Activated CD8-positive, alpha-beta memory T cell treated with anti-CD3 and anti-CD28 coated beads for 1 hour (primary cell): ENCODE measurements around the gene PRKCB.
"Not testable (repeated sequence)": the region's sequence is repeated elsewhere in the genome, so short reads cannot be mapped to it uniquely, and the experiment has no call there.

Experiments used
- DNase-seq, 2 donors: peaks; one replicate each; pipeline ENCODE4 v3.0.0-alpha.2; 2020; ENCODE audit warnings: low read depth in 1 of 2; ENCODE audit errors: extremely low read depth in 1 of 2

Gene PRKCB

DNA sequence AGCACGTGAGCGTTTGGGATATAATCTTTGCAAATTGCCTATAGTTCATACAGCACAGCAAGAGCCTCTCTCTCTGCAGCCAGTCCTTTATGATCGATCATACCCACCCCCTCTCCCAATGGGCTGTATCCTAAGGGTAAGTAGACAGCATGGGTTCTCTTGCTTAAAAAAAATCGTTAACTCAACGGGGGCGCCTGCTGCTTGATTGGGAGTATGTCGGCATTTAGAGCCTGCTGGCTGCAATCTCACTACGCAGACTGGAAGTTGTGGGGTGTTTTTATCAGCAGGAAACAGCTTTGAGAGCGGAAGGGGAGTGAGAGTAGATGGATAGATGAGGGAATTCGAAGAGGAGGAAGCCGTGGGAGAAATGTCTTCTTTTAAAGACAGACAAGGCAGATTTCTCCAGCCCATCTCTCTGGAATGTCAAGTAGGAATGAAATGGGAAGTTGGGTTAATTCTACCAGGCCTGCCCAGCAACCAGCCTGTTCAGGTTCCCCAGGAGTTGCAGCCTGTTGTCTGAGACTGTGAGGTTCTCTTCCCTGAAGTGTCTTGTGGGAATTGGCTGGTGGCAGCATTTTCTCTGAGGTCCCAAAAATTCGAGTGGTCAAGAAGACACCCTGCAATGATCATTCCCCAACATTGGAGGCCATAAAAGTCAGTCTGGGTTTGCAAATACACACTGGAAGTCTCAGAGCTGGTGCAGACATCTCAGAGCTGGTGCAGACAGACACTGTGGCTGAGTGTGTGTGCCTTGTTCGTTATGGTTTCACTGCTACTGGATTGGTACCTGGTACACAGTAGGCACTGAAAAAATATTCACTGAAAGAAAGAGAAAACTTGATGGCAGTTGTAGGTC is 65.6 kb downstream of the PRKCB start:
- no peak for DNase-seq

DNA sequence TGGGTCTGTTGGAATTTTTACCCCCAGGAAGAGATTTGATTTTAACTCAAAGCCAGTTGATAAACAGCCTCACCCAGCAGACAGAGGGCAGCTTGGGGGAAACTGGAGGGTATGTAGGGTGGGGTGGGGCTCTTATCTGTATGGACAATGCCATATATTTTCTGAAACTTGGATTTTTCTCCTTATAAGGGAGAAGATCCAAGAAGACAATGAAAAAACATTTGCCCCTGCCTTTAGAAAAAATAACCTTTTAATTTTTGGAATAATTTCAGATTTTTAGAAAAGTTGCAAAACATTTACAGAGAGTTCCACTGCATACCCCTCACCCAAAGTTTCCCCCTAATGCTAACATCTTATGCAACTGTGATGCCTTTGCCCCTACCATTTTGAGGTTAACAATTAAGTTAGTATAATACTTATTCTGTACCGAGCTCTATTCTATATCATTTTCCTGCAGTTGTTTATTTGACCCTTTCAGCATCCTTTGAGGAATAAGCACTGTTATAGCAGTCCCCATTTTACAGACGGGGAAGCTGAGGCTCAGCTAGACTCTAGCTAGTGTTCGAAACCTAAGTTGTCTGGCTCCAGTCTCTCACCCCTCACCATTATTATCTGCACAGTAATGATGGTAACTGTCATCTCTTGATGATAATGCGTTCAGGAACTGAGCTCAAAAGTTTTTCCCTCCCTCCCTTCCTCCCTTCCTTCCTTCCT is 66.4 kb downstream of the PRKCB start:
- DNase-seq: no peak

DNA sequence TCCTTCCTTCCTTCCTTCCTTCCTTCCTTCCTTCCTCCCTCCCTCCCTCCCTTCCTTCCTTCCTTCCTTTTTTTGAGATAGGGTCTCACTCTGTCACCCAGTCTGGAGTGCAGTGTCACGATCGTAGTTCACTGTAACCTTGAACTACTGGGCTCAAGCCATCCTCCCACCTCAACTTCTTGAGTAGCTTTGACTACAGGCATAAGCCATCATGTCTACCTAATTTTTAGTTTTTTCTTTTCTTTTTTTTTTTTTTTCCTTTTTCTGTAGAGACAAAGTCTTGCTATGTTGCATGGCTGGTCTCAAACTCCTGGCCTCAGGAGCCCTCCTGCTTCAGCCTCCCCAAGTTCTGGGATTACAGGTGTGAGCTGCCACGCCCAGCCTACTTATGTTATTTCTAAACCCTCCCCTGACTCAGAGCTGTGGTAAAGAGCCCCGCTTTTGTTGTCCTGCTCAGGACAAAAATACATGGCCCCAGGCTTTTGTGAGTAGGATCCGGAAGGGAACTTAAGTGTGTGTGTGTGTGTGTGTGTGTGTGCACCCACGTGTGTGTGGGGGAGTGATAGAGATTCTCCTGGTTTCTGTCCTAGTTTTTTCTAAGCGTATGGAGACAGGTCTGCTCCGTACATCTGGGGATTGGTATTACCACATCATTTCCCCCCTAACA is 67.1 kb downstream of the PRKCB start:
- no peak for DNase-seq

DNA sequence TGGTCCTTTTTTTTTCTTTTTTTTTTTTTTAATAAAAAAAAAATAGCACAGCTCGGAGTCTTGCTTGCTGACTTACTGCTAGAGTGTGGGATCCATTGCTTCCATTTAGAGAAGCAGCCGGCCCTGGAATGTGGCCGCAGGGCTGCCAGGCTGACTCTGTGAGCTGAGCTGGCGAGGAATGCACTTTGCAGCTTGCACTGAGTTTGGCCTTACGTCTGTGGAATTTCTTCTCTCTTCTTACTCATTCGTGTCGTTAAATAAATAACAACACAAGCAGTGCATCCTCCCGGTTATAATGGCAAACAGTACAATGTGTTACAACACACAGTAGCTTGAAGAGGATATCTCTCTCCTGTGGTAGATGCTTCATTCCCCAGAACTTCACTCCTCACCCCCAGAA is 69.2 kb downstream of the PRKCB start:
- no peak for DNase-seq

DNA sequence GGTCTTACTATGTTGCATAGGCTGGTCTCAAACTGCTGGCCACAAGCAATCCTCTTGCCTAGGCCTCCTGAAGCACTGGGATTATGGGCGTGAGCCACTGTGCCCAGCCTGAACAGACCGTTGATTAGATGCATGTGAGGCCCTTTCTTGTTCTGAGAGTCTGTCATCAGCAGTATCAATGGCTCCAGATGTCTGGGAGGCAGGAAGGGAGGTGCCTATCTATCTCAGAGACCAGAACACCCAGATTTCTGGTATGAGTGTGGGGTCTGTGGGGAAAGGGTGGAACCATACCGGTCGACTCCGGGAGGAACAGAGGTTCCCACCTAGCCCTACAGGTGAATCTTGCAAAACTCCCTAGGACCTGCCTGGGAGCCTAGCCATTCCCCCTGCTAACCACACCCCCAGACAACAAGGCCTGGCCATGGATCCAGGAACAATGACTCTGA is 71.7 kb downstream of the PRKCB start:
- no peak for DNase-seq

DNA sequence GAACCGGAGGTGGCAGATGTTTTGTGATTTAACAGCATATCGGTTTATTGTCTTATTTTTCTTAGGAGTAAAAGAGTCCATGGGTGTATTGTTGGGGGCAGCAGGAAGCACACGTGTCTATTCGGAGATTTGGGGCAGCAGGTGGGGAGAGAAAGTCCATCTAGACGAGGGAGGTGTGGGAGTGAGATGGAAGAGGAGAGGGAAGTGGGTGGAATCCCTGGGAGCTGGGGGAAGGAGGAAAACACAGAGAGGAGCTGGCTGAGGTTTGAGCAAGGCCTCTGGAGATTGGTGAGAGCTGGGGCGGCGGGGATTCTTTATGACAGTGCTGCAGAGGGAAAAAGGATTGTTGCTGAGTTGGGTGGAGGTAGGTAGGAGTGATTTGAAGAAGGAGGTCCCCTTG is 72.1 kb downstream of the PRKCB start:
- DNase-seq: no peak

DNA sequence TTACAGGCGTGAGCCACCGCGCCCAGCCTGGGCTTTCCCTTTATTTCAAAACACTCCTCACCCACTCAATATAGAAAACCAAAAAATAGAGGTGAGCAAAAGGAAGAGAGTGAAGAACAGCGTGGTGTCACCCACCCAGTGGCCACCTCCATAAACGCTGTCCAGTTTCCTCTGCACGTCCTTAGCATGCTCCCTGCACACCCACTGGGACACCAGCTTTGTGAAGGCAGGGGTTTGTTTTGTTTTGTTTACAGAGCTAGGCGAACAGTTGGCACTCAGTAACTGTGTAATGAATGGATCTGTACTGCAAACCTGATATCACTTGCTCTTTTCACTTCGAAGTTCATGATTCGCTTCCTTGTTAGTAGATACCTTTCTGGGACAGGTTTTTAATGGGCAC is 73.0 kb downstream of the PRKCB start:
- DNase-seq: no peak

DNA sequence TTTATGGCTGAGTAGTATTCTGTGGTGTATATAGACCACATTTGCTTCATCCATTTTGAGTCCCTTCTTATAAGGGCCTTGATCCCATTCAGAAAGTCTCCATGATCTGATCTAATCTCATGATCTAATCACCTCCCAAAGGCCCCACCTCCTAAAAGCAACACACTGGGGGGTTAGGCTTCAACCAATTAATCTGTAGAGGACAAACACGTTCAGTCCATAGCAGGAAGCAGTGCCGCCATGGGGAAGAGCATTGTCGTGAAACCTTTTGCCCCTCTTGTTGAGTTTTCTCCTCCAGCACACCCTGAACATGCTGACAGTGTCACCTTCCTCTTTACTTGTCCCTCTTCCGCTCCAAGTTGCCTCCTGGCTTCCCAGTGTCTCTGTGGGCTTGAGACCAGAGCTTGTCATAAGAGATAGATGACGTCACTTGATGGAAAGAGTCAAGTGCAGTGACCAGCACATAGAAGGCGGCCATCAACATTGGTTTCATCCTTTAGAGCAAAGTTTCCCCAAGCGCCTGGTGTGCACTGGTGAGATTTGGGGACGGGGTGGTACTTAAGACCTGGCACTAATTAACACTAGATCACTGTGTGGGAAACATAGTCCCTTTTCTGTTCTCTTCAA is 74.1 kb downstream of the PRKCB start:
- no peak for DNase-seq

DNA sequence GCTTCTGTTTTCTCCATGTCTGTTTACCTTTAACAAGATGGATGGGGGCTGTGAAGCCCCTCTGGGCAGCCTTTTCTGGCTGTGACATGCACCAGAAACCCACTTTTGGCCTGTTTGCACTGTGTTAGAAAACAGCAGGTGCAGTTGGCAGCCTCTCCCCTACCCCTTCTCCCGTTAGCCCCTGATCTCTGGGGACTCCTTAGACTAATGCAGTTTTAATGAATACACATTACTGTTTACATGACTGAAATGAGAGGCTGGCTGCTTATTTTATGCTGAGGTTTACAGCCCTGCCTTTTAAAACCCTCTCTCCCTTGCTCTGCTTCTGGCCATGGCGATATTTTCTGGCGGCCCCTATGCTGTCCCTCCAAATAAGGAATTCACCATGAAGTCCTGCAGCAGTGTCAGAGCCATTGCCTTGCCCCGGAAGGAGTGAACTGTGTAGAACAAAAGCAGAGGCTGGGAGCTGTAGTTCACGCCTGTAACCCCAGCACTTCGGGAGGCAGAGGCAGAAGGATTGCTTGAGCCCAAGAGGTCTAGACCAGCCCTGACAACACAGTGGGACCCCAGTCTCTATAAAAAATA is 79.3 kb downstream of the PRKCB start:
- no peak for DNase-seq

DNA sequence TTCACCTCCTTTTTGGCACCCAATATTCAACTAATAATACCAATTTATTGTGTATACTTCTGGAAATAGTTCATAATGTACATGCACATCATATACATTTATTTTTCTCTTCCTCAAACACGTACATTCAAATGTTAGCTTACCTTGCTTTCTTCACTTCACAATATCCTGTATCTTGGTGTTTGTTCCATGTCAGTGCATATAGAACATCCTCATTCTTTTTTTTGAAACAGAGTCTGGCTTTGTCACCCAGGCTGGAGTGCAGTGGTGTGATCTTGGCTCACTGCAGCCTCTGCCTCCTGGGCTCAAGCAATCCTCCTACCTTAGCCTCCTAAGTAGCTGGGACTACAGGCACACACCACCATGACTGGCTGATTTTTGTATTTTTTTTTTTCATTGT is 80.8 kb downstream of the PRKCB start:
- DNase-seq: not testable (repeated sequence)

DNA sequence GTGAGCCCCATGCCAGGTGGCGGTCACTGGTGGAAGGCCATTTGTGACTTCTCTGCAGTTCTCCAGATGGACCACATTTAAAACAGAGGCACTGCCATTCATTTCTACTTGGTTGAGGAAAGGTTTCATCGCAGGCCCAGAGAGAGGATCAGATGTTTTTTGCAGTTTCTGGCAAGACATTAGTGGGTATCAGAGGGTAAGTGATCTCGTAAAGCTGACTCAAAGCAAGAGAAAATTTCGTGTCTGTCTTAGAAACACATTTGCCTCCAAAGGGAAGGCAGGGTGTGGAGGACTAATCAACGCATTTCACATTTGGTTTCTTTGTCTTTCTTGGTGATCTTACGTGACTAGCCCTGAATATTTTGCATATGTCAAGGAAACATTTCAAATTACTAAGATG is 81.8 kb downstream of the PRKCB start:
- DNase-seq: no peak

DNA sequence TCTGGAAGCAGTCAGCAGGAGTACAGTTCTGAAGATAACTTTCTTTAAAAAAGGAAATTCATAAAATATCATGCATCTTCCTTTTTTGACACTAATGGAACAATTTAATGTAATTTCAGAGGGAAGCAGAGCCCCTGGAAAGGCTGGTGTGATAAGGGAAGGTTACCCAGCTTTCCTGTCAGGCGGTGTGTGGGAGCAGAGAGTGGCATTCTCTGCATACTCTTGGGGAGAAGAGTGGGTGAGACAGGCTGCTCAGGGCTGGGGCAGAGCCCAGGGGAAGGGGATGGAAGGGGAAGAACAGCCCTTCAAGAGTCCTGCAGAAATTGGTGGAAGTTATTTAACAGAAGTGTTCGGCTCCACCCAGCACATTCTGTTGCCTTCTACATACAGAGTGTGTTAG is 84.7 kb downstream of the PRKCB start:
- DNase-seq: no peak

DNA sequence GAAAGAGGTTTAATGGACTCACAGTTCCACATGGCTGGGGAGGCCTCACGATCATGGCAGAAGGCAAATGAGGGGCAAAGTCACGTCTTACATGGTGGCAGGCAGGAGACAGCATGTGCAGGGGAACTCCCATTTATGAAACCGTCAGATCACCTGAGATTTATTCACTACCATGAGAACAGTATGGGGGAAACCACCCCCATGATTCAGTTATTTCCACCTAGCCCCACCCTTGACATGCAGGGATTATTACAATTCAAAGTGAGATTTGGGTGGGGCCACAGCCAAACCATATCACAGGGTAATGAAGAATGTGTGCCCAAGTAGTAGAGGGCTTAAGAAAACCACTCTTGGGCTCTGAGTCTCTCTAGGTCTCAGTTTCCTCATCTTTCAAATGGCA is 85.1 kb downstream of the PRKCB start:
- no peak for DNase-seq

DNA sequence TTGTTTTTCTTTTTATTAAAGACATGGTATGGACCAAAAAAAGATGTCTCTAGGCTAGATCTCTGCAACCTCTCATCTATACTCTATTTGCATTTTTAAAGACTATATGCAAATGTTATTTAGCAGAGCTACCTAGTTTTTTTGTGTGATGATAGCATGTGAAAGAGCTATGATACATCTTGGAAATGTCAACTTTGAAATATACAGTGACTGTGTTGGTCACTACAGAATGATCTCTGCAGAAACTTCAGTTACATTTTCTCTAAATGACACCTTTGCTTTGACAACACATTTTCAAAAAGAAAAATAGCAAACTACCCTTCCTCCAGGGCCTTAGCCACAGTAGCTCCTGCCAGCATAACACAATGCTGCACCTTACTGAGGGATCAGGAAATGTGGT is 86.6 kb downstream of the PRKCB start:
- DNase-seq: no peak

DNA sequence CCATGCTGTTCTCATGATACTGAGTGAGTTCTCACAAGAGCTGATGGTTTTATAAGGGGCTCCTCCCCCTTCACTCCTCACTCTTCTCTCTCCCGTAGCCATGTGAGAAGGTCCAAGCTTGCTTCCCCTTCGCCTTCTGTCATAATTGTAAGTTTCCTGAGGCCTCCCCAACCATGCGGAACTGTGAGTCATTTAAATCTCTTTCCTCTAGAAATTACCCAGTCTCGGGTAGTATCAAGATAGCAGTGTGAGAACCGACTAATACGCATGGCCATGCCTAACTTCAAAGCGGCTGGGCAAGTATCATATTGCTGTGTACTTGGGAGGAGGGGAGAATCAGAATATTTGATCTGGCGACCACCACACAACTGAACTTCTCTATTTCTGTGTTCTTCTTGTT is 88.3 kb downstream of the PRKCB start:
- DNase-seq: no peak

DNA sequence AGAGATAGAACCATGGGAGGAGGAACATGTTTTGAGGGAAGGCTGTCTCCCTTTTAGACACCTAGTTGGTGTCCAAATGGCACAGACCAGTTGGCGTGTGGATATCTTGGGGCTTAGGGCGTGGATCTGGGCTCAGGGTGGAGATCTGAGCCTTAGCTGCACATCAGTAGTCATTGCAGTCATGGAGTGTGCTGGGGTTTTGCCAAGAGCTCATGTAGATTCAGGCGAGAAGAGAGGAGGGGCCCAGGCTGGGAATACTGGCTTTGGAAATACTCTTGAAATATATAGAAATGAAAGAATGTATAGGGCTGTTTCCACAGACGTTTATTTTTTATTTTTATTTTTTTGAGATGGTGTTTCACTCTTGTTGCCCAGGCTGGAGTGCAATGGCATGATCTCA is 92.0 kb downstream of the PRKCB start:
- no peak for DNase-seq

DNA sequence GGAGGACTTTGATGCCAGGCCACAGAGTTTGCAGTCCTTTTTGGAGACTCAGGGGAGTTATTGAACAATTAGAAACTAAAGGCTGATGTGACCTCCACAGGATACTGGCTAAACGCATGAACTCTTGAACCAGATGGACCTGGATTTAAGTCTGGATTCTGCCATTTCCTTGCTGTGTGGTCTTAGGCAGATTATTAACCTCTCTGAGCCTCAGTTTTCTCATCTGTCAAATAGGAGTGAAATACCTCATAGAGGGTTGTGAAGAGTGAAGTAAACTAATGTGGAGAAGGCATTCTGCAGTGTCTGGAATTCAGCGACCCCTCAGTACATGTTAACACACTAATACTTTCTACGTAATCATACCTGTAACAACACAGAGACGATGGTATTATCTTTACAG is 93.5 kb downstream of the PRKCB start:
- no peak for DNase-seq

DNA sequence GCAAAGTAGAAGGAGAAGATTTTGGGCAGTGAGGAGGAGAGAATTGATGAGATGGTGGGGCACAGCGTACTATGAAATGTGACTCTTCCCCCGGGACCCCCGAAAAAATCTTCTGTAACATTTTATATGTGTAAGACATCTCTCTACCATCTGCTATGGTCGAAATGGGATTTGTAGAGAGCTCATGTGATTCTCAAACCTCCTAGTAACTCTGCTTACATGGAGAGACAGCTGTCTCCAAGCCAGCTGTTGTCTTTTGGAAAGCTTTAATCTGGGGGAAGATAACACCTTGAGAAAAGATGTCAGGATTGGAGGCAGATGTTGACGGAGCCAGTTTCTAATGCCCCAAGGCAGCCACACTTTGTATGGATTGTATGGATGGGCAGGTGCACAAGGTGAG is 94.1 kb downstream of the PRKCB start:
- DNase-seq: no peak

DNA sequence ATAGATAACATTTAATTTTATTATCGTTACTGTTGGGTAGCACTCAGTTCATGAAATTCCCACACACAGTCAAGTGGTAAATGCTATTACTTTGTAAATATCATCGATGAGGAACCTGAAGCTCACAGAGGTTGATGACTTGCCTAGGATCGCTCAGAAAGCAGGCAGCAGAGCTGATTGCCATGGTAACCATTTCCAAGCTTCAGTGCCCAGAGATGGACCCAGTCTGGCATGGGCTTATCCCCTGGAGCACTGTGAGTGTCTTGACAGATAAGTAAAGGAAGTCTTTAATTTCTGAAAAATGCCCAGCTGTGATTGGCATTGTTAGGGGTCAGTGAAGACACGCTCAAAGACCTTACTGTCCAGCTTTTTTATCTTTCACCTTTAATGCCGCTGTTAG is 95.0 kb downstream of the PRKCB start:
- no peak for DNase-seq

DNA sequence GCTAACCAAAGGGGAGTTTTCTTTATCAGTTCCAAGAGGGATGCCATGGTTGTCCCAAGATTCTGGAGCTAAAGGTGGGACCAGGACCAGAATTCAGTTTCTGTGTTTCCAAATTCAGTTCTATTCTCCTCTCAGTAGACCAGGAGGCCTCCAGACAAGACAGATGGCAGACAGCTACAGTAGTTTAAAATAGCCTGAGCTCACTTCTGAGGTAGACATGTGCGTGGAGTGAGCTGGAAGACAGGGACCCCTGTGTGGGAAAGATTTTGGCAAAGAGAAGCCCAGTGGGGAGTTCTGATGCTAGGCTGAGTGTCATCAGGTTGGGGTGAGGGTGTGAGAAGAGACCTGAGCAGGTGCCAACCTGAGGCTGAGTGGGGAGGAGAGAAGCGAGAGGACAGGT is 95.4 kb downstream of the PRKCB start:
- DNase-seq: no peak

DNA sequence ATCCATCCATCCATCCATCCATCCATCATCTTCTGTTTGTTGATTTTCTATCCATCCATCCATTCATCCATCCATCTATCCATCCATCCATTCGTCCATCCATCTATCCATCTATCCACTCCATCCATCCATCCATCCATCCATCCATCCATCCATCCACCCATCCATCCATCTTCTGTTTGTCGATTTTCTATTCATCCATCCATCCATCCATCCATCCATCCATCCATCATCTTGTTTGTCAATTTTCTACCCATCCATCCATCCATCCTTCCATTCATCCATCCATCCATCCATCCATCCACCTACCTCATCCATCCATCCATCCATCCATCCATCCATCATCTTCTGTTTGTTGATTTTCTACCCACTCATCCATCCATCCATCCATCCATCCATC is 97.9 kb downstream of the PRKCB start:
- not testable (repeated sequence) for DNase-seq
